ENCODE results near the gene GABRB1. TPM values are rescaled to one million over a fixed set of nuclear protein-coding genes. Genes with fewer than 3 reads are reported as not detected.

The GABRB1 gene
- total RNA-seq, 1 donor from 2014 or later: not detected

DNA sequence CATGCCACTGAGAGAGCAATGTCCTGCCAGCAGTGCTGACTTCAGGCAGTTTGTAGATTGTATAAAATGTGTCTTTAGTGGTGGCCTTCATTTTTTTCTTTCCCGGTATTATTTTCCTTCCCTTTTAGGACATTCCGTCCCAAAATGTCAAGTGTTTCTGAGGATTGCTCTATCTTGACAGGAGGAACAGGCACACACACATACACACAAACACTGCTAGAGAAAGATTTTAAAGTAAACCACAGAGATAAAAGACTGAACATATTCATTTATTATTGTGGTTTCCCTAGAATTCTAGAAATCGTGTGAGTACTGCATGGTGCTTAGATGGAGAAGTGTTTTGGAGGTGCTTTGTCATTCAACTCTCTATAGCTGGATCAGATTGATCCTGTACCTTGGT, 111.9 kb downstream of the GABRB1 start:
- H3K27me3 ChIP-seq (ENCODE audit: control insufficient read depth, insufficient read depth, low read length): no peaks in the 10 kb centered on the region
- H3K36me3 ChIP-seq (ENCODE audit: control insufficient read depth, insufficient read depth, low read length): no peaks in the 10 kb centered on the region
- no peak overlapping the region for H3K4me3 ChIP-seq (ENCODE audit: low read depth, low read length)
- TF ChIP-seq, protein P1, sequence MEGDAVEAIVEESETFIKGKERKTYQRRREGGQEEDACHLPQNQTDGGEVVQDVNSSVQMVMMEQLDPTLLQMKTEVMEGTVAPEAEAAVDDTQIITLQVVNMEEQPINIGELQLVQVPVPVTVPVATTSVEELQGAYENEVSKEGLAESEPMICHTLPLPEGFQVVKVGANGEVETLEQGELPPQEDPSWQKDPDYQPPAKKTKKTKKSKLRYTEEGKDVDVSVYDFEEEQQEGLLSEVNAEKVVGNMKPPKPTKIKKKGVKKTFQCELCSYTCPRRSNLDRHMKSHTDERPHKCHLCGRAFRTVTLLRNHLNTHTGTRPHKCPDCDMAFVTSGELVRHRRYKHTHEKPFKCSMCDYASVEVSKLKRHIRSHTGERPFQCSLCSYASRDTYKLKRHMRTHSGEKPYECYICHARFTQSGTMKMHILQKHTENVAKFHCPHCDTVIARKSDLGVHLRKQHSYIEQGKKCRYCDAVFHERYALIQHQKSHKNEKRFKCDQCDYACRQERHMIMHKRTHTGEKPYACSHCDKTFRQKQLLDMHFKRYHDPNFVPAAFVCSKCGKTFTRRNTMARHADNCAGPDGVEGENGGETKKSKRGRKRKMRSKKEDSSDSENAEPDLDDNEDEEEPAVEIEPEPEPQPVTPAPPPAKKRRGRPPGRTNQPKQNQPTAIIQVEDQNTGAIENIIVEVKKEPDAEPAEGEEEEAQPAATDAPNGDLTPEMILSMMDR (IDR thresholded peaks at IDR 0.05; ENCODE audit: insufficient read depth, low read length, severe bottlenecking): no peak
- FAIRE-seq (no peak), DNase-seq (ENCODE audit: low read depth) (no peak)

DNA sequence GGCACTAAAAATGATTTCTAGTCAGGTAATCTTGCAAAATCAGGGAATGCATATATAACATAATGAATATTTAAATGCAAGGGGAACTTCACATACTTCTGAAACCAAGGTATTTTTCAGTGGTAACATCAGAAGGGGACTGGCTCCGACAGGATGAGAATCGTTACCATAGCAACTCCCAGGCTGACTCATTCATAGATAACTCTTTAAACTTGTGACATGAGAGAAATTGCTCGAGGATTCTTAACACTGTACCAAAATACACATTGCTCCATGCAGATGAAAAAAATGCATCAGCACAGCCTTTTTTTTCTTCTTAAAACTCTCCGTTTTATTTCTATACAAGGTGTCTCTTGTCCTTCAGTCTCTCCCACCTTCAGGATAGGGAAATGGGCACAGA, 114.3 kb downstream of the GABRB1 start:
- peak; percentile 24 for DNase-seq (ENCODE audit: low read depth)

GRCh38 chr4:47154816-47155370, 123.5 kb downstream of the GABRB1 start:
- no peak for DNase-seq (ENCODE audit: low read depth)
- no peak for FAIRE-seq
- TF ChIP-seq, protein P1 (IDR thresholded peaks at IDR 0.05; ENCODE audit: insufficient read depth, low read length, severe bottlenecking): no peak
- Histone ChIP-seq H3K36me3 (ENCODE audit: control insufficient read depth, insufficient read depth, low read length) (no peaks in the 10 kb centered on the region), H3K4me3 (ENCODE audit: low read depth, low read length) (no peak overlapping the region), H3K27me3 (ENCODE audit: control insufficient read depth, insufficient read depth, low read length) (no peaks in the 10 kb centered on the region)

More for the DNA sequence above, 114.3 kb downstream of the GABRB1 start:
- no peaks in the 10 kb centered on the region for H3K27me3 ChIP-seq (ENCODE audit: control insufficient read depth, insufficient read depth, low read length)
- TF ChIP-seq, protein P1 (IDR thresholded peaks at IDR 0.05; ENCODE audit: insufficient read depth, low read length, severe bottlenecking): no peak
- no peak for FAIRE-seq
- no peaks in the 10 kb centered on the region for H3K36me3 ChIP-seq (ENCODE audit: control insufficient read depth, insufficient read depth, low read length)
- no peak overlapping the region for H3K4me3 ChIP-seq (ENCODE audit: low read depth, low read length)

DNA sequence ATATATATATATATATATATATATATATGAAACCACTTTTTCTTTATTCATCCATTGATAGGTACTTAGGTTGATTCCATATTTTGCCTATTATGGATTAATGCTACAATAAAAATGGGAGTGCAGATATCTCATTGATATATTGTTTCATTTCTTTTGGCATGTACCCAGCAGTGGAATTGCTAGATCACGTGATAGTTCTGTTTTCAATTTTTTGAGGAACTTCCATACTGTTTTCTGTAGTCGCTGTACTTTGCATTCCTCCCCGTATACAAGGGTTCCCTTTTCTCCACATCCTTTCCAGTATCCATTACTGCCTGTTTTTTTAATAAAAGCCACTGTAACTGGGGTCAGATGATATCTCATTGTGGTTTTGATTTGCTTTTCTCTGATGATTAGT, 124.6 kb downstream of the GABRB1 start:
- no peaks in the 10 kb centered on the region for H3K27me3 ChIP-seq (ENCODE audit: control insufficient read depth, insufficient read depth, low read length)
- TF ChIP-seq, protein P1 (IDR thresholded peaks at IDR 0.05; ENCODE audit: insufficient read depth, low read length, severe bottlenecking): no peak
- no peaks in the 10 kb centered on the region for H3K36me3 ChIP-seq (ENCODE audit: control insufficient read depth, insufficient read depth, low read length)
- DNase-seq (ENCODE audit: low read depth) (no peak), FAIRE-seq (no peak)
- no peak overlapping the region for H3K4me3 ChIP-seq (ENCODE audit: low read depth, low read length)

GRCh38 chr4:47160095-47160494, 128.7 kb downstream of the GABRB1 start:
- FAIRE-seq (no peak), DNase-seq (ENCODE audit: low read depth) (no peak)
- Histone ChIP-seq H3K4me3 (ENCODE audit: low read depth, low read length) (no peak overlapping the region), H3K27me3 (ENCODE audit: control insufficient read depth, insufficient read depth, low read length) (no peaks in the 10 kb centered on the region), H3K36me3 (ENCODE audit: control insufficient read depth, insufficient read depth, low read length) (no peaks in the 10 kb centered on the region)
- TF ChIP-seq, protein P1 (IDR thresholded peaks at IDR 0.05; ENCODE audit: insufficient read depth, low read length, severe bottlenecking): no peak
